SK-N-SH treated with all-trans-retinoic acid at 6 μM for 48 hours (cell line): ENCODE data around the gene ERFE.

ENCODE experiments used
- ATAC-seq: fragments of 200-7000 bp; cut with Tn5 transposase; 3 replicates; pipeline ENCODE4 v1.9.1; 2020; ENCODE audit warnings: mild to moderate bottlenecking, moderate library complexity
- ARNTL ChIP-seq: fragments of 450-650 bp; formaldehyde crosslinking; IDR thresholded peaks from 2 replicates; pipeline ENCODE4 v1.5.0; 2020; ENCODE audit warnings: low read depth, mild to moderate bottlenecking, moderate library complexity, borderline replicate concordance
- BACH2 ChIP-seq: fragments of 250-450 bp; sonication (Bioruptor Pico); IDR thresholded peaks from 2 replicates; pipeline ENCODE4 v1.9.0; 2021; ENCODE audit warnings: mild to moderate bottlenecking, borderline replicate concordance
- CREB5 ChIP-seq: fragments of 250-450 bp; sonication (Bioruptor Pico); IDR thresholded peaks from 2 replicates; pipeline ENCODE4 v1.5.1; 2020; ENCODE audit warnings: low read depth, mild to moderate bottlenecking, moderate library complexity
- CSDC2 ChIP-seq: fragments of 250-450 bp; sonication (Bioruptor Pico); IDR thresholded peaks from 2 replicates; pipeline ENCODE4 v1.5.0; 2020; ENCODE audit warnings: mild to moderate bottlenecking, moderate library complexity
- CSRNP3 ChIP-seq: fragments of 250-450 bp; sonication (Bioruptor Pico); IDR thresholded peaks from 2 replicates; pipeline ENCODE4 v1.5.1; 2021; ENCODE audit warnings: mild to moderate bottlenecking, moderate library complexity
- ESRRG ChIP-seq: fragments of 250-450 bp; sonication (Bioruptor Pico); IDR thresholded peaks from 2 replicates; pipeline ENCODE4 v1.6.1; 2021; ENCODE audit warnings: mild to moderate bottlenecking
- GLIS3 ChIP-seq: fragments of 250-450 bp; sonication (Bioruptor Pico); IDR thresholded peaks from 2 replicates; pipeline ENCODE4 v1.5.0; 2020; ENCODE audit warnings: mild to moderate bottlenecking, moderate library complexity
- ISL1 ChIP-seq: fragments of 250-450 bp; sonication (Bioruptor Pico); IDR thresholded peaks from 2 replicates; pipeline ENCODE4 v2.1.2; 2022; ENCODE audit warnings: mild to moderate bottlenecking, moderate library complexity
- OSR1 ChIP-seq: fragments of 250-450 bp; sonication (Bioruptor Pico); IDR thresholded peaks from 2 replicates; pipeline ENCODE4 v1.8.0; 2022; ENCODE audit warnings: moderate library complexity, mild to moderate bottlenecking, inconsistent platforms
- POU6F1 ChIP-seq: fragments of 250-450 bp; sonication (Bioruptor Pico); IDR thresholded peaks from 2 replicates; pipeline ENCODE4 v1.8.0; 2021; ENCODE audit warnings: low read depth, mild to moderate bottlenecking, moderate library complexity, borderline replicate concordance
- PPARA ChIP-seq: fragments of 250-450 bp; sonication (Bioruptor Pico); IDR thresholded peaks from 2 replicates; pipeline ENCODE4 v1.5.0; 2020; ENCODE audit warnings: mild to moderate bottlenecking, borderline replicate concordance
- RARB ChIP-seq: fragments of 250-450 bp; sonication (Bioruptor Pico); IDR thresholded peaks from 2 replicates; pipeline ENCODE4 v1.8.0; 2021; ENCODE audit warnings: mild to moderate bottlenecking, moderate library complexity
- SNAI2 ChIP-seq: fragments of 250-450 bp; sonication (Bioruptor Pico); IDR thresholded peaks from 2 replicates; pipeline ENCODE4 v1.5.0; 2020; ENCODE audit warnings: mild to moderate bottlenecking, moderate library complexity
- TOX ChIP-seq: fragments of 250-450 bp; sonication (Bioruptor Pico); IDR thresholded peaks from 2 replicates; pipeline ENCODE4 v1.8.0; 2021; ENCODE audit warnings: mild to moderate bottlenecking, moderate library complexity, borderline replicate concordance
- TSHZ2 ChIP-seq: fragments of 250-450 bp; sonication (Bioruptor Pico); IDR thresholded peaks from 2 replicates; pipeline ENCODE4 v1.5.0; 2020; ENCODE audit warnings: mild to moderate bottlenecking, moderate library complexity
- ZC3H10 ChIP-seq: fragments of 250-450 bp; sonication (Bioruptor Pico); IDR thresholded peaks from 2 replicates; pipeline ENCODE4 v1.5.1; 2021; ENCODE audit warnings: mild to moderate bottlenecking, moderate library complexity
- ZFP3 ChIP-seq: fragments of 250-450 bp; sonication (Bioruptor Pico); IDR thresholded peaks from 2 replicates; pipeline ENCODE4 v1.5.0; 2020; ENCODE audit warnings: mild to moderate bottlenecking, moderate library complexity
- ZFP30 ChIP-seq: fragments of 450-650 bp; formaldehyde crosslinking; IDR thresholded peaks from 2 replicates; pipeline ENCODE4 v1.5.0; 2022; ENCODE audit warnings: mild to moderate bottlenecking, moderate library complexity
- ZNF565 ChIP-seq: fragments of 450-650 bp; formaldehyde crosslinking; conservative IDR thresholded peaks from 2 replicates; pipeline ENCODE4 v1.5.0; 2020; ENCODE audit warnings: low read depth, mild to moderate bottlenecking, moderate library complexity
- ZNF70 ChIP-seq: fragments of 450-650 bp; formaldehyde crosslinking; IDR thresholded peaks from 2 replicates; pipeline ENCODE4 v1.5.0; 2020; ENCODE audit warnings: mild to moderate bottlenecking, moderate library complexity
- ZNF8 ChIP-seq: fragments of 450-650 bp; formaldehyde crosslinking; IDR thresholded peaks from 2 replicates; pipeline ENCODE4 v1.5.0; 2020; ENCODE audit warnings: mild to moderate bottlenecking, moderate library complexity

Gene ERFE

GRCh38 chr2:238121511-238122286 is 37.1 kb upstream of the ERFE start:
- TF ChIP-seq ARNTL (no peak), ZFP30 (CRISPR knock-in tag) (no peak), OSR1 (CRISPR knock-in tag) (no peak), ESRRG (CRISPR knock-in tag) (no peak), GLIS3 (CRISPR knock-in tag) (no peak), ISL1 (no peak), PPARA (no peak), ZFP3 (no peak), SNAI2 (CRISPR knock-in tag) (no peak), CSRNP3 (CRISPR knock-in tag) (no peak), BACH2 (CRISPR knock-in tag) (no peak), TSHZ2 (CRISPR knock-in tag) (no peak), POU6F1 (CRISPR knock-in tag) (no peak), ZNF70 (CRISPR knock-in tag) (no peak), RARB (no peak), TOX (no peak), ZNF8 (CRISPR knock-in tag) (no peak), ZNF565 (CRISPR knock-in tag) (no peak), CREB5 (no peak), CSDC2 (CRISPR knock-in tag) (no peak)
- ATAC-seq = no peak

GRCh38 chr2:238122287-238123217 is 36.2 kb upstream of the ERFE start:
- no peak for ATAC-seq
- no peak for TF ChIP-seq CREB5
- no peak for TF ChIP-seq ISL1
- no peak for TF ChIP-seq PPARA
- no peak for TF ChIP-seq ZC3H10 (CRISPR knock-in tag)
- TF ChIP-seq ESRRG (CRISPR knock-in tag) = no peak
- no peak for TF ChIP-seq CSDC2 (CRISPR knock-in tag)
- TF ChIP-seq ZFP3 = no peak
- TF ChIP-seq ZNF565 (CRISPR knock-in tag) = no peak
- no peak for TF ChIP-seq ZFP30 (CRISPR knock-in tag)
- TF ChIP-seq ZNF8 (CRISPR knock-in tag) = no peak
- TF ChIP-seq TSHZ2 (CRISPR knock-in tag) = no peak
